Peyer's patch (tissue), 4 donors: ENCODE results near the gene MAN2C1.
"Not testable (repeated sequence)": the region's sequence is repeated elsewhere in the genome, so short reads cannot be mapped to it uniquely, and the experiment has no call there.

Experiments used
- CTCF ChIP-seq, 6 experiments: fragments of 450-650 bp in 4 of 6; fragments of 200-600 bp in 2 of 6; sonication (generic) in 1 of 6; IDR thresholded peaks; one replicate each; pipeline ENCODE4 v1.5.1; 2017 to 2019; ENCODE audit warnings: antibody characterized with exemption in 6 of 6, mild to moderate bottlenecking in 3 of 6, moderate library complexity in 1 of 6
- POLR2A ChIP-seq, 2 donors: fragments of 450-650 bp; IDR thresholded peaks; one replicate each; pipeline ENCODE4 v1.5.1; 2017; ENCODE audit warnings: antibody characterized with exemption in 2 of 2, mild to moderate bottlenecking in 2 of 2, moderate library complexity in 2 of 2

GRCh38 chr15:75333654-75334419 is 34.6 kb downstream of the MAN2C1 start:
- TF ChIP-seq POLR2A, CTCF (IDR thresholded peaks at IDR 0.05): not testable (repeated sequence)
